Measurements from ENCODE around the gene IL4I1.

GRCh38 chr19:49924004-49924880, 27.6 kb upstream of the IL4I1 start:
- TF ChIP-seq CTCF (conservative IDR thresholded peaks at IDR 0.05; ENCODE audit: low read depth, low read length) (no peak), RAD21 (IDR thresholded peaks at IDR 0.05; ENCODE audit: low read length) (no peak), CEBPB (IDR thresholded peaks at IDR 0.05; ENCODE audit: low read depth, low read length) (no peak)
